MM.1S (cell line): ENCODE results near the gene KMT2E.

Experiments
- DNase-seq: peaks from one replicate; pipeline ENCODE4 v3.0.0-alpha.2; 2015
- H2AFZ ChIP-seq: fragments of 300-600 bp; sonication (generic); 2 replicates; pipeline ENCODE4 v1.6.0; 2016; ENCODE audit warnings: antibody characterized with exemption, low read length
- H3F3A ChIP-seq: fragments of 300-600 bp; sonication (generic); 2 replicates; pipeline ENCODE4 v1.6.1; 2016; ENCODE audit warnings: mild to moderate bottlenecking, antibody characterized with exemption, low read length, moderate library complexity, mixed read lengths; ENCODE audit not compliant: insufficient read depth
- H3K27ac ChIP-seq: fragments of 300-600 bp; sonication (generic); 2 replicates; pipeline ENCODE4 v1.5.1; 2016; ENCODE audit warnings: mild to moderate bottlenecking, low read length
- H3K27me3 ChIP-seq: fragments of 300-600 bp; sonication (generic); replicated peaks from 2 replicates; pipeline ENCODE4 v1.6.0; 2016; ENCODE audit warnings: low read length; ENCODE audit not compliant: insufficient read depth
- H3K36me3 ChIP-seq: fragments of 300-600 bp; sonication (generic); replicated peaks from 2 replicates; pipeline ENCODE4 v1.6.1; 2016; ENCODE audit warnings: mild to moderate bottlenecking, low read length, mixed read lengths; ENCODE audit not compliant: insufficient read depth
- H3K4me1 ChIP-seq: fragments of 300-600 bp; sonication (generic); 2 replicates; pipeline ENCODE4 v1.6.1; 2016; ENCODE audit warnings: low read length, mixed read lengths
- H3K4me2 ChIP-seq: fragments of 300-600 bp; sonication (generic); 2 replicates; pipeline ENCODE4 v1.6.0; 2016; ENCODE audit warnings: low read depth, low read length
- H3K4me3 ChIP-seq: fragments of 300-600 bp; sonication (generic); 2 replicates; pipeline ENCODE4 v1.5.1; 2016; ENCODE audit warnings: low read length, mixed read lengths
- H3K79me2 ChIP-seq: fragments of 300-600 bp; sonication (generic); 2 replicates; pipeline ENCODE4 v1.6.1; 2016; ENCODE audit warnings: mixed run types, low read length, mixed read lengths
- H3K9ac ChIP-seq: fragments of 300-600 bp; sonication (generic); 2 replicates; pipeline ENCODE4 v1.6.1; 2016; ENCODE audit warnings: low read length, mixed read lengths
- H3K9me2 ChIP-seq: fragments of 300-600 bp; sonication (generic); replicated peaks from 2 replicates; pipeline ENCODE4 v1.6.1; 2016; ENCODE audit warnings: mild to moderate bottlenecking, low read length, mixed read lengths; ENCODE audit not compliant: insufficient read depth
- H3K9me3 ChIP-seq: fragments of 300-600 bp; sonication (generic); replicated peaks from 2 replicates; pipeline ENCODE4 v1.6.1; 2016; ENCODE audit warnings: mild to moderate bottlenecking, low read length, mixed read lengths; ENCODE audit not compliant: insufficient read depth
- H4K20me1 ChIP-seq: fragments of 300-600 bp; sonication (generic); 2 replicates; pipeline ENCODE4 v1.6.1; 2016; ENCODE audit warnings: mild to moderate bottlenecking, low read length, moderate library complexity, mixed read lengths; ENCODE audit not compliant: insufficient read depth
- EZH2 ChIP-seq: fragments of 300-600 bp; sonication (generic); optimal IDR thresholded peaks from 2 replicates; pipeline ENCODE3; 2017; ENCODE audit warnings: low read depth, mild to moderate bottlenecking, antibody characterized with exemption, low read length, mixed read lengths
- EZH2phosphoT487 ChIP-seq: fragments of 300-600 bp; sonication (generic); IDR thresholded peaks from 2 replicates; pipeline ENCODE4 v1.6.1; 2018; ENCODE audit warnings: antibody characterized with exemption, low read length
- TF ChIP-seq, protein P1 (sequence below): fragments of 300-600 bp; sonication (generic); IDR thresholded peaks from 2 replicates; pipeline ENCODE4 v1.5.1; 2016; ENCODE audit warnings: antibody characterized with exemption, low read length, mixed read lengths

The KMT2E gene

GRCh38 chr7:105122619-105123018 is 108.6 kb downstream of the KMT2E start:
- no peak for DNase-seq
- Histone ChIP-seq H3K79me2 (peaks cover 37% of the 10 kb centered on the region), H3K27me3 (no peaks in the 10 kb centered on the region), H3K4me2 (no peak overlapping the region), H2AFZ (no peak overlapping the region), H3K9ac (no peak overlapping the region), H4K20me1 (no peaks in the 10 kb centered on the region), H3K9me3 (no peaks in the 10 kb centered on the region), H3K4me1 (peaks cover 33% of the 10 kb centered on the region), H3K36me3 (peaks cover 2% of the 10 kb centered on the region; the same call in 1 of the 2 replicates), H3K4me3 (no peak overlapping the region), H3K27ac (no peak overlapping the region), H3F3A (peaks cover 17% of the 10 kb centered on the region), H3K9me2 (no peaks in the 10 kb centered on the region)
- TF ChIP-seq EZH2phosphoT487 (no peak), EZH2 (no peak)
- TF ChIP-seq, protein P1, sequence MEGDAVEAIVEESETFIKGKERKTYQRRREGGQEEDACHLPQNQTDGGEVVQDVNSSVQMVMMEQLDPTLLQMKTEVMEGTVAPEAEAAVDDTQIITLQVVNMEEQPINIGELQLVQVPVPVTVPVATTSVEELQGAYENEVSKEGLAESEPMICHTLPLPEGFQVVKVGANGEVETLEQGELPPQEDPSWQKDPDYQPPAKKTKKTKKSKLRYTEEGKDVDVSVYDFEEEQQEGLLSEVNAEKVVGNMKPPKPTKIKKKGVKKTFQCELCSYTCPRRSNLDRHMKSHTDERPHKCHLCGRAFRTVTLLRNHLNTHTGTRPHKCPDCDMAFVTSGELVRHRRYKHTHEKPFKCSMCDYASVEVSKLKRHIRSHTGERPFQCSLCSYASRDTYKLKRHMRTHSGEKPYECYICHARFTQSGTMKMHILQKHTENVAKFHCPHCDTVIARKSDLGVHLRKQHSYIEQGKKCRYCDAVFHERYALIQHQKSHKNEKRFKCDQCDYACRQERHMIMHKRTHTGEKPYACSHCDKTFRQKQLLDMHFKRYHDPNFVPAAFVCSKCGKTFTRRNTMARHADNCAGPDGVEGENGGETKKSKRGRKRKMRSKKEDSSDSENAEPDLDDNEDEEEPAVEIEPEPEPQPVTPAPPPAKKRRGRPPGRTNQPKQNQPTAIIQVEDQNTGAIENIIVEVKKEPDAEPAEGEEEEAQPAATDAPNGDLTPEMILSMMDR = no peak

DNA sequence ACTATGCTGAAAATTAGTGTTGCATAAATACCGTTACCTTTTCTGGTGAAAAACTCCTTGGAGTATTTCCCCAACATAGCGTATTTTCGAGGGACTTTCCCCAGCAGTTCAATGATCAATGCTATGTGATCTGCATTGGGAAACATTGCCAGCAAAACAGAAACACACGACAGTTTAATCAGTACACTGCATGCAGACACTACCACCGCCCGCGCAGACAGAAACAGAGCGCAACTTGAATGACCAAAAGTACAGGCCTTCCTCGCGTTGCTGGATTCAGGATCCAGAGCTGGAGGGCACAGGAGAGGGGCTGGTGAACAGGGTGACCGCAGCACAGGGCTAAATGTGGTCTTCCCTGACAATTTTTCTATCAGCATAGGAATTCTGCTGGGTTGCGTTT is 111.7 kb downstream of the KMT2E start:
- H3K27ac ChIP-seq = peak overlapping the region; percentile 97; the same call in 1 of the 2 replicates

DNA sequence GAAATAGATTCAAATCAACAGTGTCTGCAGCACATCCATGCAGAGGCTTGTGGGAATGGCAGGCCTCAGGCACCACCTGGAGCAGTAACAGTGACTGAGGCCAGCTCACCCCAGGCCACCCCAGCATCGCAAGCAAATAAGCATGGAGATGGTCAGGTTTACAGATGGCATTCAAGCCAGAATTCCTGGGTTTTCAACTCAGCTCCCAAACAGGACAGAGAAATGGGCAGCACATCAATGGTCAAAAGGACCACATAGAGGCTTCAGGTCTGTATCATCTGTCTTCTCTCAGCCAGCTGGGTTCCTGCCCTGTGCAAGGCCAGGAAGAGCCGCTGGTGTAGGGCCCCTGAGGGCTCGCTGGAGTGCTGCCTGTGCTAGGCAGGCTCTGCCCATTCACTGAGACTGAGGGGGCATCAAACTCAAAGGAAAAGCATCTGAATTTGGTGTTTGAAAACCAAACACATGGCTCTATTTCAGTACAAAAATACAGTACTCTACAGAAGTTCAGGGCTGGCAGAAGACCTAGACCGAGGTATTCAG is 112.5 kb downstream of the KMT2E start:
- H3K4me1 ChIP-seq = peaks cover 55% of the 10 kb centered on the region
- peak overlapping the region; percentile 60 for H3K9ac ChIP-seq
- DNase-seq = peak; percentile 55
- no peaks in the 10 kb centered on the region for H3K9me2 ChIP-seq
- H4K20me1 ChIP-seq = no peaks in the 10 kb centered on the region
- no peaks in the 10 kb centered on the region for H3K27me3 ChIP-seq
- H3K4me3 ChIP-seq = peak overlapping the region; percentile 19; the same call in 1 of the 2 replicates
- H3F3A ChIP-seq = peaks cover 34% of the 10 kb centered on the region
- no peaks in the 10 kb centered on the region for H3K9me3 ChIP-seq
- TF ChIP-seq, protein P1 = no peak
- TF ChIP-seq EZH2phosphoT487 (no peak), EZH2 (no peak)
- peaks cover 2% of the 10 kb centered on the region; the same call in 1 of the 2 replicates for H3K36me3 ChIP-seq
- peak overlapping the region; percentile 97 for H3K27ac ChIP-seq
- H3K79me2 ChIP-seq = peaks cover 58% of the 10 kb centered on the region
- no peak overlapping the region for H2AFZ ChIP-seq
- H3K4me2 ChIP-seq = peak overlapping the region; percentile 69

More for the DNA sequence above, 111.7 kb downstream of the KMT2E start:
- no peak overlapping the region for H3K9ac ChIP-seq
- peak overlapping the region; percentile 69; the same call in 1 of the 2 replicates for H3K4me2 ChIP-seq
- H3K9me3 ChIP-seq = no peaks in the 10 kb centered on the region
- TF ChIP-seq EZH2phosphoT487 = no peak
- no peak for TF ChIP-seq EZH2
- TF ChIP-seq, protein P1 = no peak
- DNase-seq = no peak
- H3K4me3 ChIP-seq = no peak overlapping the region
- no peaks in the 10 kb centered on the region for H3K27me3 ChIP-seq
- peaks cover 32% of the 10 kb centered on the region for H3F3A ChIP-seq
- peaks cover 48% of the 10 kb centered on the region for H3K4me1 ChIP-seq
- H3K36me3 ChIP-seq = peaks cover 2% of the 10 kb centered on the region; the same call in 1 of the 2 replicates
- peaks cover 53% of the 10 kb centered on the region for H3K79me2 ChIP-seq
- H4K20me1 ChIP-seq = no peaks in the 10 kb centered on the region
- H3K9me2 ChIP-seq = no peaks in the 10 kb centered on the region
- H2AFZ ChIP-seq = no peak overlapping the region
